IPS-18a (cell line): Measurements from ENCODE around the gene PNMA5.
"Not testable (repeated sequence)": the region's sequence is repeated elsewhere in the genome, so short reads cannot be mapped to it uniquely, and the experiment has no call there.

Experiments
- H3K27ac ChIP-seq: one replicate; pipeline ENCODE4 v1.5.1; 2013; ENCODE audit warnings: low read length
- H3K27me3 ChIP-seq: one replicate; pipeline ENCODE4 v1.6.1; 2013; ENCODE audit warnings: mild to moderate bottlenecking, low read length; ENCODE audit not compliant: control insufficient read depth, insufficient read depth
- H3K36me3 ChIP-seq: one replicate; pipeline ENCODE4 v1.6.1; 2013; ENCODE audit warnings: low read depth, low read length; ENCODE audit not compliant: control insufficient read depth
- H3K4me1 ChIP-seq: one replicate; pipeline ENCODE4 v1.6.1; 2013; ENCODE audit warnings: low read depth, low read length; ENCODE audit not compliant: control insufficient read depth
- H3K4me3 ChIP-seq: one replicate; pipeline ENCODE4 v1.5.1; 2013; ENCODE audit warnings: low read length
- H3K9ac ChIP-seq: one replicate; pipeline ENCODE4 v1.6.1; 2013; ENCODE audit warnings: mild to moderate bottlenecking, low read length, moderate library complexity
- H3K9me3 ChIP-seq: one replicate; pipeline ENCODE4 v1.6.1; 2013; ENCODE audit warnings: low read depth, low read length; ENCODE audit not compliant: control insufficient read depth

Gene PNMA5

DNA sequence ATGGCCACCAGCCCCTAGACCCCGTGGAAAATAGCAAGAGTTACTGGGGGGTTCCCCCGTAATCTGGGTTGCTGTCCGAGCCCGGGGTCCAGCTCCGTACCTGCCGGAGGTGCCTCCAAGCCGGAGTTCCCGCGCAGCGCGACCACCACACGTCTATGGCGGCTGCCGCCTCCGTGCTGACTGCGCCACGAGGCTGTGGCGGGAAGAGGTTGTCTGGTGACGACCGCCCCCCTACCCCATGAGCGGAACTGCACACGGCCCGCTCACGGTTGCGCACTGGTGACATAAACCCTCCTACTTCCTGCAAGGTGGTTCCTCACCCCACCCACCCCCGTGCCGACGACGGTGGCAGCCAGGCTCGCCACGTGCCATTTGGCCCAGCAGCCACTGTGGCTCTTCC, at the start of gene PNMA5:
TSS of gene PNMA5 (minus strand) at position 184 of the 400 bp plus-strand sequence. CDS start 2,518 bp downstream, outside the sequence.
- Histone ChIP-seq H3K36me3 (no peaks in the 10 kb centered on the region), H3K27ac (no peak within 1 kb of the TSS), H3K4me1 (no peaks in the 10 kb centered on the region), H3K9ac (no peak within 1 kb of the TSS), H3K9me3 (no peaks in the 10 kb centered on the region), H3K4me3 (no peak within 1 kb of the TSS), H3K27me3 (no peaks in the 10 kb centered on the region)

DNA sequence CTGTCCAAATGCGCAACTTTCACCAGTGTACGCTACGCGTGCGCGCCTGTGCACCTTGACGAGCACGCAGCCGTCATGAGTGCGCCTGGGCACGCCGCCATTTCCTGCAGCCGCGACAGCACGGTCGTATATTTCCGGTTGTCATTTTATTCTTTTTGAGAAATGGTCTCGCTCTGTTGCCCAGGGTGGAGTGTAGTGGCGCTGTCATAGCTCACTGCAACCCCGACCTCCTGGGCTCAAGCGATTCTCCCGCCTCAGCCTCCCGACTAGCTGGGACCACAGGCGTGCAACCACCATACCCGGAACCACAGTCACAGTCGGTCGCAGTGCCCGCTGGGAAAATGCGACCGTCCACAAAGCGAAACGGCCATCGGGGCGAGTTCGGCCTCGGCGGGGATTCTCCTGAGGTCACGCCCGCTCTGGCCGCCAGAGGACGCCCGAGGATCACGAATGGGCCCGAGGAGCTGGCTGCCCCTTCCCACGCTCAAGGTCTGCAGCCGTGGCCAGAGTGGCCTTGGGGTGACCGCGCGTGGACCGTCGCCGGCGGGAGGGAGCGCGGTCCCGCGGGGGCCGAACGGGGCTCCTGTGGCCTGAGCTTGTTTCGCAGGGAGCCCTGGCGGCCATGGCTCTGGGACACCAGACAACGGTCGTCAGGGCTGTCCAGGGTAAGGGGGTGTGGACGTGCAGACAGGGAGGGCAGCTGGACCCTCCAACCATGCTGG, 38.6 kb upstream of the PNMA5 start:
- H3K4me3 ChIP-seq, result no peak overlapping the region
- no peaks in the 10 kb centered on the region for H3K4me1 ChIP-seq
- no peak overlapping the region for H3K9ac ChIP-seq
- H3K36me3 ChIP-seq, result no peaks in the 10 kb centered on the region
- no peak overlapping the region for H3K27ac ChIP-seq
- H3K9me3 ChIP-seq, result peaks cover 19% of the 10 kb centered on the region
- H3K27me3 ChIP-seq, result no peaks in the 10 kb centered on the region

DNA sequence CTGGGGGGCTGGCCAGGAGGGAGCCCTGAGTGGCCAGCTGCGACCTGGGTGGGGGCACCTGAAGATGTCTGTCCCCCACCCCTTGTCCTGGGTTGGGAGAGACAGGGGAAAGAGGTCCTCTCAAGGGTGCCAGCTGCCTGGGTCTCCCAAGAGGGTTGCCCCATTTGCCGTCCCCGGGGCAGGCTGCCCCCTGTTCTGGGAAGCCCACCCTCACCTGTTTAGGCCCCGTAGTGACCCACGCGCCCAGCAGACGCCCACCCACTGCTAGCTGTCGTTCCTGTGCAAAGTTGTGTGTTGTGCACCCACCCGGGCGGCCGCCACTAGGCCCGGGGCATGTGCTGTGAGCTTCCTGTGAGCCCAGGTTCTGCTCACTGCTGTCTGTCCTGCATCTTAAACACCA, 36.9 kb upstream of the PNMA5 start:
- peaks cover 12% of the 10 kb centered on the region for H3K9me3 ChIP-seq
- no peaks in the 10 kb centered on the region for H3K27me3 ChIP-seq
- no peak overlapping the region for H3K4me3 ChIP-seq
- H3K36me3 ChIP-seq, result no peaks in the 10 kb centered on the region
- H3K9ac ChIP-seq, result no peak overlapping the region
- H3K4me1 ChIP-seq, result no peaks in the 10 kb centered on the region
- H3K27ac ChIP-seq, result no peak overlapping the region

GRCh38 chrX:153029875-153030274, 36.0 kb upstream of the PNMA5 start:
- Histone ChIP-seq H3K4me1 (no peaks in the 10 kb centered on the region), H3K27ac (no peak overlapping the region), H3K36me3 (no peaks in the 10 kb centered on the region), H3K4me3 (no peak overlapping the region), H3K9me3 (peaks cover 12% of the 10 kb centered on the region), H3K9ac (no peak overlapping the region), H3K27me3 (no peaks in the 10 kb centered on the region)

- no peaks in the 10 kb centered on the region for H3K4me1 ChIP-seq
- no peak overlapping the region for H3K27ac ChIP-seq
- H3K9ac ChIP-seq, result no peak overlapping the region
- H3K9me3 ChIP-seq, result peaks cover 7% of the 10 kb centered on the region
- no peaks in the 10 kb centered on the region for H3K36me3 ChIP-seq
- no peaks in the 10 kb centered on the region for H3K27me3 ChIP-seq
- no peak overlapping the region for H3K4me3 ChIP-seq
Observed at GRCh38 chrX:153029162-153029561, 35.2 kb upstream of the PNMA5 start.

- peaks cover 11% of the 10 kb centered on the region for H3K9me3 ChIP-seq
- not testable (repeated sequence) for H3K4me1 ChIP-seq, H3K9ac ChIP-seq, H3K36me3 ChIP-seq, H3K4me3 ChIP-seq, H3K27ac ChIP-seq, H3K27me3 ChIP-seq
Observed at GRCh38 chrX:153028487-153028886, 34.6 kb upstream of the PNMA5 start.

DNA sequence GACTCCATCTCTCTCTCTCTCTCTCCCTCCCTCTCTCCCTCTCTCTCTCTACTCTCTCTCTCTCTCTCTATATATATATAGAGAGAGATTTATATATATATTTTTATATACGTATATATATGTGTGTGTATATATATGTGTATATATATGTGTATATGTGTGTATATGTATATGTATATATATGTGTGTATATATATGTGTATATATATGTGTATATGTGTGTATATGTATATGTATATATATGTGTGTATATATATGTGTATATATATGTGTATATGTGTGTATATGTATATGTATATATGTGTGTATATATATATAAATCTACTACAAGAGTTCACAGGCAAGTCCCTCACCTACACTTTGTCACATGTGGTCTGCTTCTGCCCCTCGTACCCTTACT, 32.6 kb upstream of the PNMA5 start:
- H3K4me3 ChIP-seq, H3K4me1 ChIP-seq, H3K9me3 ChIP-seq, H3K27ac ChIP-seq, H3K36me3 ChIP-seq, H3K27me3 ChIP-seq, H3K9ac ChIP-seq: not testable (repeated sequence)

DNA sequence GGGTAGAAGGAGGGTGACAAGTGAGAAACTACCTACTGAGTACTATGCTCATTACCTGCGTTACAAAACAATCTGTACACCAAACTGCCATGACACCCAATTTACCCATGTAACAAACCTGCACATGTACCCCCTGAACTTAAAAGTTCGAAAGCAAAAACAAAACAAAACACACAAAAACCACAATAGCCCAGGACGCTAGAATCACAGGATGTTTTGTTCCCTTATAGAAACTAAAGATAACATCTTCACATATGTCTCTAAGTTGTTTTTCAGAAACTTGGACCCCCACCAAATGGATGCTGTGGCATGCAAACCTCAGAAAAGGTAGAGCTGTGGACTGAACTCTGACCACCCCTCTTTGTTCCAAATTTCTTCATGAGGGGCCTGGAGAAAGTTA, 25.2 kb upstream of the PNMA5 start:
- Histone ChIP-seq H3K27ac (no peak overlapping the region), H3K36me3 (no peaks in the 10 kb centered on the region)

DNA sequence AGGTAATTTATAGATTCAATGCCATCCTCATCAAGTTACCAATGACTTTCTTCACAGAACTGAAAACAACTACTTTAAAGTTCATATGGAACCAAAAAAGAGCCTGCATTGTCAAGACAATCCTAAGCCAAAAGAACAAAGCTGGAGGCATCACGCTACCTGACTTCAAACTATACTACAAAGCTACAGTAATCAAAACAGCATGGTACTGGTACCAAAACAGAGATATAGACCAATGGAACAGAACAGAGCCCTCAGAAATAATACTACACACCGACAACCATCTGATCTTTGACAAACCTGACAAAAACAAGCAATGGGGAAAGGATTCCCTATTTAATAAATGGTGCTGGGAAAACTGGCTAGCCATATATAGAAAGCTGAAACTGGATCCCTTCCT, 23.3 kb upstream of the PNMA5 start:
- not testable (repeated sequence) for H3K4me3 ChIP-seq, H3K27ac ChIP-seq, H3K36me3 ChIP-seq, H3K4me1 ChIP-seq, H3K9ac ChIP-seq, H3K27me3 ChIP-seq
- peaks cover 11% of the 10 kb centered on the region for H3K9me3 ChIP-seq

More for the DNA sequence above, 25.2 kb upstream of the PNMA5 start:
- no peaks in the 10 kb centered on the region for H3K27me3 ChIP-seq
- no peaks in the 10 kb centered on the region for H3K4me1 ChIP-seq
- H3K4me3 ChIP-seq, result no peak overlapping the region
- no peak overlapping the region for H3K9ac ChIP-seq
- peaks cover 7% of the 10 kb centered on the region for H3K9me3 ChIP-seq

GRCh38 chrX:153004780-153005179, 10.9 kb upstream of the PNMA5 start:
- no peak overlapping the region for H3K27ac ChIP-seq
- H3K27me3 ChIP-seq, result no peaks in the 10 kb centered on the region
- H3K36me3 ChIP-seq, result no peaks in the 10 kb centered on the region
- H3K4me1 ChIP-seq, result no peaks in the 10 kb centered on the region
- H3K9ac ChIP-seq, result no peak overlapping the region
- peaks cover 19% of the 10 kb centered on the region for H3K9me3 ChIP-seq
- no peak overlapping the region for H3K4me3 ChIP-seq

DNA sequence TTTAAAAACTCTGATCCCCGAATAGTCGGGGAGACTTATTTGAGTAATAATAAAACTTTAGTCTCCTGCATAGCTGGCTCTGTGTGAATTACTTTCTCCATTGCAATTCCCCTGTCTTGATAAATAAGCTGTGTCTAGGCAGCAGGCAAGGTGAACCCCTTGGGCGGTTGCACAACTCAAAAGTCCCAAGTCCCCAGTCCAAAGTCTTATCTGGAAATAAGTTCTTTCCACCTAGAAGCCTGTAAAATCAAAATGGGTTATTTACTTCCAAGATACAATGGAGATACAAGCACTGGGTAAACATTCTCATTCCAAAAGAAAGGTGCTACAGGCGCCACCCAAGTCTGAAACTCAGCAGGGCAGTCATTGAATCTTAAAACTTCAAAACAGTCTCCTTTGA, 10.1 kb upstream of the PNMA5 start:
- H3K9ac ChIP-seq, result no peak overlapping the region
- H3K9me3 ChIP-seq, result peaks cover 19% of the 10 kb centered on the region
- no peaks in the 10 kb centered on the region for H3K4me1 ChIP-seq
- no peaks in the 10 kb centered on the region for H3K36me3 ChIP-seq
- H3K27ac ChIP-seq, result no peak overlapping the region
- no peaks in the 10 kb centered on the region for H3K27me3 ChIP-seq
- no peak overlapping the region for H3K4me3 ChIP-seq

- not testable (repeated sequence) for H3K27ac ChIP-seq, H3K9ac ChIP-seq, H3K4me1 ChIP-seq, H3K4me3 ChIP-seq, H3K36me3 ChIP-seq, H3K27me3 ChIP-seq
- H3K9me3 ChIP-seq, result peaks cover 13% of the 10 kb centered on the region
Observed at GRCh38 chrX:153002182-153002581, 8.3 kb upstream of the PNMA5 start.
